Midbrain (tissue), 1 donor: ENCODE measurements around the gene CRADD.

ENCODE experiments used
- DNase-seq: peaks from one replicate; lab custom pipeline; 2025; lab: John Stamatoyannopoulos, UW

CRADD gene

DNA sequence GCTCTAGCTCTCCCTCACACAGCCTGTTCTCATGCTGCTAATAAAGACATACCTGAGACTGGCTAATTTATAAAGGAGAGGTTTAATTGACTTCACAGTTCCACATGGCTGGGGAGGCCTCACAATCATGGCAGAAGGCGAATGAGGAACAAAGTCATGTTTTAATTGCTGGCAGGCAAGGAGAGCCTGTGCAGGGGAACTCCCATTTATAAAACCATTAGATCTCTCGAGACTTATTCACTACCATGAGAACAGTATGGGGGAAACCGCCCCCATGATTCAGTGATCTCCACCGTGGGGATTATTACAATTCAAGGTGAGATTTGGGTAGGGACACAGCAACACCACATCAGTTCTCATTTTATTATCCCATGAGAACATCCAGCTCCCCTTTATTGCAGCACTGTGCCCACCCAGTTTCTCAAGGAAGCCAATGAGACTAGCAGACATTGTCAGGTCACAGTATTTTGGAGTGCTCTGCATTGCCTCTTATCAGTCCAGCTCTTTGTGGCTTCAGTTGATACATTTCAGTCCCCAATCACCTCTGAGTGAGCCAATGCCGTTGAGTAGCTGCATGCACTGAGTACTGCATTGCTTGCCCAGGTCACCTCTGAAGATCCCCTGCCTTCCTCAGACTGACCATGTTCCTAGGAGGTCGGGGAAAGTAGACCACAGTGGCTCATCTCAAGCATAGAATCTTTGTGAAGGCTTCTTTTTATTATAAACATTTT lies 131.2 kb downstream of the CRADD start:
- DNase-seq, result no peak

DNA sequence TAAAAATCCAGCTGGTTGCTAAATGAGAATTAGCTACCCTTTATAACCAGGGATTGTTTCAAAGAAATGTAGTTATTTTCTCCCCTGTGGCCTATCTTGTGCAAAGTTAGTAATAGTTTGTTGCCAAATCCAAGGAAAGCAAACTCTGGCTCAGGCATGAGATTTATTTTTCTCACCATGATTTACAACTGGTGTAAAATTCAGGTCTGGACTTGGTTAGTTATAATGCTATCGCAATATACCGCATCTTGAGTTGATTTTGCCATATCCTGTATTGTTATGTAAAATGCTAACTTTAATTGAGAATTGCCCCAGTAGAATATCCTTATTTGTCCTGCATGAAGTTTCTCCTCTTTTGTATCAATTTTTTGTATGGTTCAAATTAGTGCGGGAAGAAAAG lies 135.5 kb downstream of the CRADD start:
- no peak for DNase-seq

DNA sequence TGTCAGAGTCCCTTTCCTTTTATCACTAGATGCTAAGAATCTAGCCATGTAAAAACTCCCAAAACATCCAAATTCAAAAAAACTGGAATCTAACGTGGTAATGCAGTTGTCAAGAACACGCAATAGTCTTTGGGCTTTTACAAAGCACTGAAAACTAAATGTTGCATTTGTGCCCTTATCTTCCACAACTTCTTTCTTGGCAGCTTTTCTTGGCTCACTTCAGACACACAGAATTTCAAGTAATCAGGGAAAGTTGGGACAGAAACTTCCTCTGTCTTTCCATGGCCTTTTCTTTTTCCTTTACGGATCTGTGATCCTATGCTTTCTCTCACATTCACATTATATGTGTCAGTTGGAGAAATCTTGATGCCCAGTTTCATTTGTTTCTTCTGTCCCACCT lies 136.0 kb downstream of the CRADD start:
- DNase-seq, result no peak

DNA sequence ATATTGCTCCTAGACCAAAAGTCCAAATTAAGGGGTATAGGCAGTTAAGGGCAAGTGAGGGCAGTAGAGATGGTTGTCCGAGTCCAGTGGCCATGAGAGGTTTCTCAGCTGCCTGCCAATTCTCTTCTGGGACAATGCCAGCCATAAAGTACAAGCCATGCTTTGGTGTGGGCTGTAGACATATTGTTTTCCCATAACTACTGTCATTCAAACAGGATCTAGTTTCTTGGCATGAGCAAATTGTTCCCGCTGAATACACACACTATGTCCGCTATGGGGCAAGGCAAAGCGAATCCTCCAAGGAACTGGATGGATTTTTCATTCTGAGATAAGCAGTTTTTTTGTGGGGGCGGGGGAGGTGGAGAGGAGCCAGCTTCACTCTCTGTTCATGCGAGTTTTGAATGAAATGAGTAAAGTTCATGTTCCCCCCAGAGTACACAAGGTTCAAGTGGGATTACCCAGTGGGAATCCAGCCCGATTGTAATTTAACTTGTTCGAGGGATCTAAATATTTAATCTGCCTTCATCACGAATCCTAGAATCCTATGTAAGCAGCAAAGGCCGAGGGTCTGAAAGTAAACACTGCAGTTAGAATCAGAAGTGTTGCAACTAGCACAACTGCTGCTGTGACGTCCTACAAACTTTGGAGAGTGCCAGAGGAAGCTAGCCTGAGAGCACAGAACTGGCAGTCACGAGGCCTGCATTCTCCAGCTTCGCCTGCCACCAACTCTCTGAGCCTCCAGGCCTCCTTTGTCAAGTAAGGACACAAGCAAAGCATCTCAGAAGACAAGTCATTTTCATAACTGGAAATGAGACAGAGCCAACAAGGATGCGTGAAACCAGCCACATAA lies 137.0 kb downstream of the CRADD start:
- peak; percentile 80 for DNase-seq

DNA sequence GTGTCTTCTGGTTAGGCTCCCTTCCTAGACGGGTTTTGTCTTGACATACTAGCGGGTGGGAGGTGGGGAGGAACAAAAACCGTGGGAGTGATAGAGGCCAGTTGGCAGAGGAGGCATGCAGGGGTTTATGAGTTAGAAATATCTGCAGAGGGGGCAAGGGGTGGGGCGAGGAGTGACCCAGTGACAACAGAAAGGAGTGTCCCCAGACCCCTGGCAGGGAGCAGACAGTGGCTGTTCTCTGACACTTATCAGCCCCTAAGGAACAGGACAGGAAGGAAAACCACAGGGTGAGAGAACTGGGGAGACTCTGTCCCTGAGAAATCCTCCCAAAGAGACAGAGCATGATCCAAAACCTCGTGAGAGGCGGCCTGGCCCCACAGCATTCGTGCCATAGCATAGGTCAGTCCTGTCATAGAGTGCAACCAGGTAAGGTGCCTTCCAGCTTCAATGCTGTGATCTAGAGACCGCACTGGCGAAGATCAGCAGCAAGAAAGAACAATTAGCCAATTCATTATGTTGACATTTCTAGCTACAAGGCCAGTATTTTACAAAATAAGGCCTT lies 141.4 kb downstream of the CRADD start:
- DNase-seq, result no peak

DNA sequence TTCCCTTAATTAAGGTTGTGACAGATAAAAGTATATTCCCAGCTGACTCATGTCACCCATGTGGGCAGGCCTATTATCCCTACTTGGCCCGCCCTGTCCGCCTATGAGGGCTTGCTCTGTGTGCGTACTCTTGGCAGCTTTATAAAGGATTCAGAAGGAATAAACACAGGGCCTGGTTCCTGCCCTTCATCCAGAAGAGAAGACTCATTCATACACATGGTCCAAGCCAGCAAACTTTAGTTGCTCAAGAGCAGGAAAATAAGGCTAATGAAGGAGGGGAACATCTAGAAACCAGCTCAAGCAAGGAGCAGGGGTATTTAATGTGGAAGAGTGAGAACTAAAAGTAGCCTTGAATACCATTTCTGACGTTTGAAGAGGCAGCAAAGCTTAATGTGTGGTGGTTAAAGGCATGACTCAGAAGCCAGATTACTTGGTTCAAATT lies 141.9 kb downstream of the CRADD start:
- peak; percentile 77 for DNase-seq

DNA sequence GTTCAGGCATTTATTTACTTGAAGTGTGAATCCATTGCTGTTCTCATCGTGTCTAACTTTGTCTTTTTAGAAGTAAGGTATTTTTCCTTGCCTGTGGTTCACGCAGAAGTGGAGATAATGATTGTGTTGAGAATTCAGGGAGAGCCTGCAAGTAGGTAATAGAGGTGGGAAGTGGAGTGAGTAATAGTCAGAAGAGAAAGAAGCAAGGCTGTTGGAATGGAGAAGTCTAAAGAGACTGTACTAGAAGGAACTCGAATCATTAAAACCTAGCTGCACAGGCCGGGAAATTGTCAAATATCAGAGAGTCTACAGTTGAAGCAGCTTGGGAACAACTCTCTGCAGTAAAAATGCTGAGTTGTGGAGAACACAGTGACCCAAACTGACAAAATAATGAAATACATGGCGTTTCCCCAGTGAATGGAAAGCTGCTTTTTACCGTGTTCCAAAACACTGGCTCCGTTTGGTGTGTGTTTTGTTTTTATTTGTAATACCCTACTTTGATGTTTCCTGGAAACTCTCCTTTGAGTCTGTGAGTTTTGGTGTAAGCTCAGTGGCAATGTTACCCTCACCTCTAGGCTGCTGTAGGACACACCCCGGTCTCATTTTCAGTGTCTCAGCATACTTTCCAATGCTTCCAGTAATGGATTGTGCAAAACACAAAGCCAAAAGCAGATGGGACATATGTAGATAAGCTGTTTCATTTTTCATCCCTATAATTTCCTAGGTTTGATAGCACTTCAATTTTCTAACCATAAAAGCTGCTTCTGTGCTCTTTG lies 146.6 kb downstream of the CRADD start:
- DNase-seq, result no peak

DNA sequence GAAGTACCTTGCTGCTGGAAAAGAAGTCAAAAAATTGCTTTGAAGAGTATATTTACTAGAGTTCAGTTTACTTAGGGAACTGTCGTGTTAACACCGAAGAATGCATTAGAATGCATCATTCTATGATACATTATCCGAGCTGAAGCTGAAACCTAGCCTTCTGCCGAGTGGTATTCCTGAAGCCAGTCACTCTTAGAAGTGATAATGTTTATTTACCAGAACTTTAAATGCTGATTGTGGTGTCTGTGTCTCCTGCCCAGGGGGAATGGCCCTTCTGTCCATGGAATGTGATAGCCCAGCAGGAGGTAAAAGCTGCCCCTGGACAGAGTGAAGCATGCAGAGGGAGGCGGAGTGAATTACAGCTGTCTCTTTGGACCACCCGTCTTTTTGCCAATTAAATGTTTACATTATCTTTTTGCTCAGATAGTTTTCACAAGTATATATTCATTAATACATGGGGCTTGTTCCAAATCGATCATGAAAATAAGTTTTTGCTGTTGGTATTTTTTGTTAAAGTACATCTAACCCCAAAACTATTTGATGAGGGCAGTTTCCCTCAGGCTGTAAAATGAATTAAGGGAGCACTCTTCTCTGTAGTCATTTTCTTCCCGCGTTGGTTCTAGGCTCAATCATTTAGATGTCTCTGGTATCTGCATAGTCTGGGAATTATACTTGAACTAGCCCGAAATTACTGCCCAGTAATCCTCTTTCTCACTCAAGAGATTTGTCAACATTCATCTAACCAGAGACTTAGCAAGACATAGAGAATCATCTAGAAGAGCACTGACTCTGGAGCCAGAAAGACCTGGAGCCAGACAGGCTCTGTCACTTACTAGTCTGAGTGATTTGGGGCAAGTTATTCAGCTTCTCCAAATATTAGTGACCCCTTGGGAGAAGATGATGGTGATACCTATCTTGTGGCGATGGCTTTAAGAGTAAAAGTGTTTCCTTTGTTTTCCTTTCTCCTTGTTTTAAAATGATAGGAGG lies 147.6 kb downstream of the CRADD start:
- DNase-seq, result no peak

DNA sequence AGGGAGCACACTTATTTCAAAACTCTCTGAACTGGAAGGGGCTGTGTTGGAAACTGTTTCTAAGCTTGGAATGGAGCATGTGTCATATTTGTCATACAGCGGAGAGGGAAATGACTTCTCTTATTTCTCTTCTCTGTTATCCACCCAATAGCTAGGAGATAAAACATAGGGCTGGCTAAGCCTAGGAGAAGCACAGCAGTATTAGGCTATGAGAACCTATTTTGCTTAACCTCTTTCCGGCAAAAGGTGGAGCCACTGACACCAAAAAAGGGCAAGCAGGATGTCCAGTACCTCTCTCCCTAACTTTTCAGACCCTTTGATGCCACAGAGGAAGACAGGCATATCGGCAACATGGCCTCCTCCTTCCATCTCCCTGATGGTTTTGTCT lies 148.3 kb downstream of the CRADD start:
- DNase-seq, result no peak

DNA sequence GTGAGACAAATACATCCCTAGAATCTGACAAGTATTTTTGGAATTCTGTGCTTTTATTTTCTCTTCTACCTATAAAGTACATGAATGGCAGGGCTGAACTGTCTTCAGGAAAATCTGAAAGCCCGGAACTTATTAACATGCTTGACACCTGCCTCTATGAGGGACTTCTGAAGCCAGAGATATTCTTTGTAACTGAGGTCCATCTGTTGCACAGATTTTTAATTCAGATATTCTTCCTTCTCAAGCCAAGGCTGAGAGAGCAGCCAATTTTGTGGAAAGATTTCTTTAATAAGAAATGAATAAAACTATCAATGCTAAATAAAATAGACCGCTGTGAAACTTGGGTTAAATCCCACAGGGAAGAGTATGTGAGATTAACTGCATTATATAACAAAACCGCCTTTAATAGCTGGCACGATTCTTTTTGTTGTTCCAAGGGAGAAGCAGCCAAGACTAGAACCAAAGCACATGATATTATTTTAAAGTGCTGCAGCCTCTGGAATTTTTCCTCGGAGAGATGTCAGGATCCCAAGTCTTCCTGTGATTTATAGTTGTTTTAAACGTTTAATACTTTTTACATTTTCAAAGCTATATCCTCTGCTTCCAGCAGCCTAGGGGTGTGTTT lies 148.9 kb downstream of the CRADD start:
- peak; percentile 36 for DNase-seq

DNA sequence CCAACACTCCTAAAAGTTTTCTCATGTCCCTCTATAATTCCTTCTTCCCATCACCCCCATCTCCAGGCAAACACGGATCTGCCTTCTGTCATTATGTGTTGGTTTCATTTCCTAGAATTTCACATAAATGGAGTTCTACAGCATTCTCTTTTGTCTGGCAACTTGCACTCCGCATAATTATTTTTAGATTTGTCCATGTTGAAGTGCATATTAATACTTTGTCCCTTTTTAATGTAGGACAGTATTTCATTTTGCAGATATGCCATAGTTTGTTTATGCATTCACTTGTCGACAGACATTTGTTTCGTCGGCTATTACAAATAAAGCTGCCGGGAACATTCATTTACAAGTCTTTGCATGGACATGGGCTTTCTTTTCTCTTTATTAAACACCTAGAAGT lies 150.0 kb downstream of the CRADD start:
- DNase-seq, result no peak

DNA sequence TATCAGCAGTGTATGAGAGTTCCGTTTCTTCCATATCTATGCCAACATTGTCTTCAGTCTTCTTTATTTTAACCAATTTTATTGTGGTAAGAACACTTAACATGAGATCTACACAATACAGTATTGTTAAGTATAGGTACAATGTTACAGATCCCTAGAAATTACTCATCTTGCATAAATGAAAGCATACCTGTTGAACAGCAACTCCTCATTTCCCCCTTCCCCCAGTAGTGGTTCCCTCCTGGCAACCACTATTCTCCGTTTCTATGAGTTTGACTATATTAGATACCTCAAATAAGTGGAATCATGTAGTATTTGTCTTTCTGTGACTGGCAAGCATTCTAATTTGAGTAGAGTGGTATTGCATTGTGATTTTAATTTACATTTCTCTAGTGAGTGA lies 150.5 kb downstream of the CRADD start:
- no peak for DNase-seq

DNA sequence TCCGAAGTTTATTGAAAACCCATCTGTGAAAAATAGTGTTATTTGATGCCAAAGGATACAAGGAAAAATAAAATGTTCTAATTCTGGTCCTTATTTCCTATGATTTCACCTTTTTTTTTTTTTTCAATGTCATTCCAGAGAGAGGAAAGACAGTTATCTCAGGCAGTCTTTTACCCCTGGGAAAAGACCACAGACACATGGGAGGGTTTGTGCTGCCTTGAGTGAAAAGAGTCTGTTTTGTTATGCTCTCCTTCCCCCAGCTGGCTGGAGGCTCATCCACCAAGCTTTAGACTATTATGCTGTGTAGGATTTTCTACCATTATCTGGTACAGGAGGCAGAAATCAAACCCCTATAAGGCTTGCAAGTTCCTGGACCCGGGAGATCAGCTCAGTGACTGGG lies 151.8 kb downstream of the CRADD start:
- no peak for DNase-seq

DNA sequence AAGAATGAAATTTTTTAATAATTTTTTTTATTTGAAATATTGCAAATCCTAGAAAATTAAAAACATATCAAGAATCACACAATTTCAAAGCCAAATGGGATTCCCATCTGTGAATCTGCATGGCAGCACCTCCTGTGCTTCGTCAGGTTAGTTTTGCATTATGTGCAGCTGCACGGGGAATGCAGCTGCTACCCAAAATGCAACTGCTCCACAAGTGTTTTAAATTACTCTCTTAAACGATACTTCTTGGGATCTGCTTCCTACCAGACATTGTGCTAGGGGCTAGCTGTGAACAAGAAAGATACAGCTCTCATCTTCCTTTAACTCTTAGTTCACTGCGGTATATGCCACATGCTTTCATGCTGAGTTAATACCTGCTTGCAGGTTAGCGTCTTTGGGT lies 154.2 kb downstream of the CRADD start:
- DNase-seq, result no peak

DNA sequence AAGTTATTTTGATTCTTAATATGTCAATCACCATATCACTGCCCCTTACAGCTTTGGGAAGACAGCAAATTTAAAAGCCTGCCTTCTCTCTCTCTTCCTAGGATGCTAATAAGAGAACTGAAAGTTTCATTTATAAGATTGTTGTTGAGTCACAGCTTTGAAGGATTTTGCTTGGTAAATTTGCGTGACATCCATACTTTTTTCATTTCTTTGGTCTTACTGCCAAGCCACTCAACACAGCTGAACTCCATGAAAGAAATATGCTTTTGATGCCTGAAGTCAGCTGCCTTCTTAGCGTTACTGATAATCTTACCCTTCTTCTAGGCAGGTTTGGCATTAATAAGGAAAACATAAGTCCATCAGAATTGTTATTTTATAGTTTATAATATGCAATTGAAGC lies 155.0 kb downstream of the CRADD start:
- no peak for DNase-seq

DNA sequence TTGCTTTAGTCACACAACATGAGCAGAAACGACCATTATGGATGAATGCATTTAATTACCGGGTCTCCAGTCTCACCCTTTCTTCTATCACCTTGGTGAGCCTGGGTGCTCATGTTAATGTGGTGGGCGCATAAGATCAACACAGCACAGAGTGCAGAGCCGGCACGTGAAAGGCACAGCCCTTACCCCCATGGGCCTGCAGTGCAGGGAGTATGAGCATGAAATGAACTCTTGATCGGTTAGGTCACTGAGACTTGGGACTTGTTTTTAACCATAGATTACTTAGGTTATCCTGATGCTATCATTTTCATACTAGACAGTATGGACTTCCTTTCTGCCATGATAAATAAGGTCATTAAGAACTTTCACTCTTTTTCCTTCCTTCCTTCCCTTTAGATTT lies 156.8 kb downstream of the CRADD start:
- no peak for DNase-seq

DNA sequence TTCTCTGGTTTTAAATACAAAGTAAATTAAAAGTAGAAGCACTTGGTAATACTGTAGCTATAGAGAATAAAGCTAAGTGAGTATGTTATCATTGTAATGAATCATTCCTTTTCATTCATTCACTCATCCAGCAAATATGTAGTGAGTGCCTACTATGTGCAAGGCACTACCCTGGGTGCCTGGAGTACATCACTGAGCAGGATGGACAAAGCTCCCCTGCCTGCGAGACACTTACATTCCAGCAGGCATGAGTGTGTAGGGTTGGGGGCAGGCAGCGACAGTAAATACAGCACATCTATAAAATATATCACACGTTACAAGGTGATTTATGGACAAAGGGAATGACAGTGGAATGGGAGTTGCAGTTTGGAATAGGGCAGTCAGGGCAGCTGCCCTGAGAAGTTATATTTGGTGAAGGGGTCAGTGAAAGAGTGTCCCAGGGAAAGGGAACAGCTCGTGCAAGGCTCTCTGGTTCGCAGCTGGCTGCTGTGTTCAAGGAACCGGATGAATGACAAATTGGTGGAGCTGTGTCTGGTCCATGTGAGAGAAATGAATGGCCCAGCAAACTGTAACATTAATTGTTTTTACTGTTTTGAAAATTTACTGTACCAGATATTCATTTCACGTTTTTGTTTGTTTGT lies 159.6 kb downstream of the CRADD start:
- DNase-seq, result no peak

DNA sequence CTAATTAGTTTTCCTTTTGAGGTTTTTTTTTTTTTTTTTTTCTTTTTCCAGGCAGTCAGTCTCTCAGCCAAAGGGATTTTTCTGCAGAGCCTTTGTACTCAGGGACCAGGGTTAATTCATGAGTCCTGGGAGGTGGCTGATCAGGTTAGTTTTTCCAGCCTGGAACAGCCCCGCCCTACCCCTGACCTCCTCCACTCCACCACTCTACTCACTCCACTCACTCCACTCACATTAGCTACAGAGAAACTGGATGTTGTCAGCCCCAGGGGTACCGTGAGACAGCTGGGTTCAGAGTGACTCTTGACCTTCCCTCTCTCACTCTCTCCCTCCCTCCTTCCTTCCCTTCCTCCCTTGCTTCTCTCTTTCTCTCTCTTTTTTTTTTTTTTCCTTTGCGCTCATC lies 161.0 kb downstream of the CRADD start:
- DNase-seq, result no peak

DNA sequence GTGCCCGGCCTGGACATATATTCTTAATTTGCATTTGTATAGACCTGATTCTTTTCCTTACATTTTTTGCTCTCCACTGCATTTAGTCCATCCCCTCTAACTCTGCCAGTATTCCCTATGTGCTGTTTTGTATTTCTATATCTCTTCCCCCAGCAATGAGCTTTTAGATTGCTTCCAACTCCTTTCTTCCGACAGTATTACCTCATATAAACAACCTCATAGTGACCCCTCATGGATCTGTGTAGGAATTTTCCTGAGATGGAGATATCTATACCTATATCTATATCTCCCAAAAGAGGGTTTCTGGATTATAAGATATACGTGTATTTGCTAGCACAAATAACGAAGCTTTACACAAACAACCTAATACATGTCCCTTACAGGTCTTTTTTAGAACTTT lies 161.9 kb downstream of the CRADD start:
- DNase-seq, result no peak

DNA sequence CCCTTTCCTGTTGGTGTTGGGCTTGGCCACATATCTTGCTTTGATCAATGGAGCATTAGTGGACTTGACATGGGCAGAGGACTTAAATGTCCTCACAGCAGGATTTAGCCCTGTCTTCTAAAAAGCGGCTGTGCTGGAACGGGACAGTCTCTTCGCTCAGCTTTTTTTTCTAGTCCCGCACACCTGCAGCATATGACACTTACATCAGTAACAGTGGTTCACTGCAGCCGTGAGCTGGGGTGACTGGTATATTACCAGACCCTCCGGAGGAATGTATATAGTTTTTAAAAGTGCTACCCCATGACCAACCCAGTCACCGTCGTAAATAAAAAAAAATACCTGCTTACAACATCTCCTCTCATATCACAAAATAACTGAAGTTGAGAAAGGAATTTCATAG lies 164.5 kb downstream of the CRADD start:
- DNase-seq, result no peak
